Fibroblast of gingiva (primary cell): Measurements from ENCODE around the gene CTNNA2.

Source experiments
- DNase-seq: peaks from one replicate; pipeline ENCODE4 v3.0.0-alpha.2; 2011; ENCODE audit warnings: low read depth

Gene CTNNA2

DNA sequence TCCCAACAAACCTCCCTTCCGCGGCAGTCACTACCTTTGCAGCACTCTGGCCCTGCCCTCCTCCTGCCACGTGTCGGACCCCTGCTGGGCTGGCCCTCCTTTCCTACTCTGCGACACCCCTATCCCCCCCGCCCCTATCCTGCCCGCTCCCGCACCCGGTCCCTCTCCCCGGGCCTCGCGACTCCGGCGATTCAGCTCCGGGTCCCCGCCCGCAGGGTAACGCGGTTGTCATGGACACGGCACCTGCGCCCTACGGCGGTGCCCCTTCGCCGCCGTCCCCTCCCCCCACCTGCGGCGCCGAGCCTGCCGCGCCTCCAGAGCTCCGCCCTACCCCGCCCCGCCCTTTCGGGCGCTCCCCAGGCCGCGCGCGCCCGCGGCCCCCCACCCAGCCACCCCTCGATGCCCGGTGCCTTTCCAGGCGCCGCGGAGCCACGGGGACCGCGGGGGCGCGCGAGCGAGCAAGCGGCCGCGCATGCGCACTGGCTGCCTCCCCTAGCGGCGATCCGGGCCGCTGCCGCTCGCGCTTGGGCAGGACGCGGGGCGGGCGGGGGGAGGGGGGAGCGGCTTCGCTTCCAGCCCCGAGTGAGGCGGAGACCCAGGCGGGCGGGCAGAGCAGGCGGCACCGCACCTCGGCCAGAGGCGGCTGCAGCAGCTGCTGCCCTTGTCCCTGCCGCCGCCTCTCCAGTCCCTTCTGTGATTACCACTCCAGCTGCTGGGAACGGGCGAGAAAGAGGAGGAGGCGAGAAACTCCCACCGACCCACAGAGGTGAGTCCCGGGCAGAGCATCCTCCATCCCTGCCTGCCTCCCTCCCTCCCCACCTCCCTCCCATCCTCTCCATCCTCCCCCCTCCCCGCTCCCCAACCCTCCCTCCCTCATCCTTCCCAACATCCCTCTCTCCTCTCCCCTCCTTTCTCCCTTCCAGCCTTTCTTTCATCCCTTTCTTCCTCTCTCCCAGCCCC is at the start of gene CTNNA2:
Gene CTNNA2, plus strand, starts transcription at position 610 of the 960 bp plus-strand sequence.
- DNase-seq = no peak

DNA sequence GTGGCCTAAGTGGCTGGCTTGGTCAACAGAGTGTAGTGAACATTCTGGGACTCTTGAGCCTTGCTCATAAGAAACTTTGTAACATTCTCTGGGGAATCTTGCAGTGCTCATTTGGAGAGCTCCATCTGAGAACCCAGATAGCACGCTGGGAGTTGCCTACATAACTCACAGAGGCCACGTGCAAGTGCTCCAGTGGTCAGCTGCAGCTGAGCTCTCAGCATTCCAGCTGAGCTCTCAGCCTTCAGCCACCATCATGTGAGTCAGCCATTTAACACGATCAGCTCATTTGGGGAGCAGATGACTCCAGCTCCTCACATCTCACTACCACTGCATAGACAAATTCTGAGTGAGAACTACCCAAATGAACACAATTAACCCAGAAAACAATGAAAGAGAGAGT is 25.5 kb upstream of the CTNNA2 start:
- no peak for DNase-seq

DNA sequence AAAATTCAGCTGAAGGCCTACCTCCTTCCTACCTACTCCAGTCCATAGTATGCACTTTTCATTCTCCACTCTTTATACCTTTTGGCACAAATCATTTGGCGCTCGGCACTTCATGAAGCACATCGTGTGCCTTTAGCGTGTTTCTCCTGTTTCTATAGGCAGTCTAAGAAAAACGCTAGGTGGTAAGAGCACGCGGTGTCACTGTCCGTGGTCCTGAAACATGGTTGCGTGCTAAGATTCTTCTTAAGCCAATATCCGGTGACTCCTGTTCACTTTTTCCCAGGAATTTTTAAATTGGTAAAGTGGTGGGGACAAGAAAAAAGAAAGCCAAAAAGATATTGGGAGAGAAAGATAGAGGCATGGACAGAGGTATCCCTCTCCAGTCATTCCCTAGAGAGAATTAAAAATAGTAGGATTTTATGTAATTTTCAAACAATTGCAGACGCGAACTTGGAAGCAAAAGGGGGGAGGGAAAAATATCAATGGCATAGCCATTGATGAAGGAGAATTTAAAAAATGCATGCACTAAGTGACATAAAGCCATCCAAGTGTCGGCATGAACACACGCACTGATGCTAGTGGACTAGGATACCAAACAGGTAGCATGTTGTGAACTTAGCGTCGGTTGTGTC is 1.4 kb upstream of the CTNNA2 start:
- DNase-seq = no peak

DNA sequence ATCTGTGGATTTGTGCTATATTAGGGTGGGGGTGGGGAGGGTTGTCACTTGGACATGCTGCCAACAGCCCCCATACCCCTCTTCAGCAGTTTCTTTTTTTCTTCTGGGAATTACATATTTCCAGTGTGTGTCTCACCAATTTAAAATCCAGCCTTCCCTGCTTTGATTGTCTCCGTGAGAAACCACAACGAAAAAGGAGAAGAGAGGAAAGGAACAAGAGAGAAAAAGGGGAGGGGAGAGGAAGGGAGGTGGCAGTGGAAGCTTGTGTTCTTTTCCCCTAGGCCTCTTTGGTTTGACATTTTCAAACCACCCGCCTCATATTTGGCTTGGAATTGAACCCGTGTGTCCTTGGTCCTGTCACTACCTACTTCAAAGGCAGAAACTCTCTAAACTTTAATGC is 860 bp downstream of the CTNNA2 start:
- no peak for DNase-seq

DNA sequence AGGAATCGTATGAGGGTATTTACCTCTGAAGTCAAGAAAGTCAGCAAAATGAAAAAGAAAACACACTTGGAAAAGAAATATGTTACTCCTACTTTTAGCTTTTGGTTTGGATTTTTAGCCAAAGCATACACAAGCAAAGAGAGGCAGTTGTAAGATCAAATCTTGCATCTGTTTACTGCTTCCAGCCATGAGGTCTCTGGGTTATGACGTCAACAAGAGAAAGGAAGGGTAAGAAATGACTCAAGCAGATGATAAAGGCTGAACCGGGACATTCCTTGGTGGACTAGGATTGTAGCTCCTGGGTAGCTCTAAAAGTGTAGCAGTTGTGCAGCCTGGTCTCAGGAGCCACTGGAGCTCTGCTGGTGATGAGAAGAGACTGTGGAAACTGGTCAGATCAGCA is 16.8 kb downstream of the CTNNA2 start:
- no peak for DNase-seq

DNA sequence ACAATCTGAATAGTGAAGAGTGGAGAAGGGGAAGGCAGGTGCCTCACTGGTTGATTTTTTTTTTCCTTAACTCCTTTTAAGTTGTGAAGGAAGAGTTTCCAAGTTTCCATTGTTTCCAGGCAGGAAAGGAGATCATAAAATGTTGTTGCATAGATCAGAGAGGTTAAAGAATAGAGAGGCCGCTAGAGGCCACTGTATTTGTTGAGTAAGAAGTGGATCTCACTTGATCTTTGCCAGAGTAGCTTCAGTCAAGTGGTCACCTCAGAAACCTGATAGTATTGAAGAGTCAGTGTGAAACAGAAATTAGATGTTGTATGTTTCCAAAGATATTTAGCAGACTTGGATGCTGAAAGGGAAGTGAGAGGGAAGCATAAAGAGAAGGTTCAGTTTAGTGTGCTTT is 17.6 kb downstream of the CTNNA2 start:
- no peak for DNase-seq

DNA sequence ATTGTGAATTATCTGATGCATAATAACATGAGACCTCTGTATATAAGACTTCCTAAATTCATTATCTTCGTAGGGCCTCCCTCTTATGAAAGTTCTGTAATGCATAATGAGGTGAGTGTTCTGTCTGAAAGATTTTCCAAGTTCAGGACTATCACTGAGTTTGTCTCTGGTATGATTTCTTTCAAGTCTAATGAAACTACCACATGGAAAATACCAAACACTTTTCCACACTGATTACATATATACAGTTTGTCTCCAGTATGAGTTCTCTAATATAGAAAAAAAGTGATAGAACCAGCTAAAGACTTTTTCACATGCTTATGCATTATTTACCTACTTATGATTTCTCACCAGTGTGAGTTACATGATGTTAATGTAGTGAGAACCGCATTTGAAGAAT is 34.7 kb downstream of the CTNNA2 start:
- no peak for DNase-seq

DNA sequence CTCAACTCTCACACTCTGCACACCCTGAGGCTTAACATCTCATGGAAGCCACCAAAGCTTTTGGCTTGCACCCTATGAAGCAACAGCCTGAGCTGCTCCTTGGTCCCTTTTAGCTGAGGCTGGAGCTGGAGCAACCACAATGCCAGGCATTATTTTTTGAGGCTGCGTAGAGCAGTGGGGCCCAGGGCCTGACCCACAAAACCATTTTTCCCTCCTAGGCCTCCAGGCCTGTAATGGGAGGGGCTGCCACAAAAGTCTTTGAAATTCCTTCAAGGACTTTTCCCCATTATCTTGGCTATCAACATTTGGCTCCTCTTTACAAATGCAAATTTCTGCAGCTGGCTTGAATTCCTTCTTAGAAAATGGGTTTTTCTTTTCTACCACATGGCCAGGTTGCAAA is 39.8 kb downstream of the CTNNA2 start:
- no peak for DNase-seq

DNA sequence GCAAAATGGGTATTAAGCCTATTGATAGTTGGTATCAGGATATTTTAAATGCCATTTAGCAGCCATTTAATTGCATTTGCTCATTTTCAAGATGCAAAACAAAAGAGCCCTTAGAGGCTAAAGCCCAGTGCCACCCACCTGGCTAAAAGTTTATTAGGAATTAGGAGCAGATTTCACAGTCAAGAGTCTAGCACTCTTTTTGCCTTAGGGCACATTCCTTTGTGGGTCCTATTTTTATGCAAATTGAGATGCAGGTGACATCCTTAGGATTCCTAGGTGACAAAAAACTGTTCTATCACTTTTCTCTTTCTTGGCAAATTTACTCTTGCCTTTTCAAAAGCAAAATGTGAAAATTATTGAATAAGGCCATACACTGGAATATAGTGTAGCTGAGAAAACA is 42.0 kb downstream of the CTNNA2 start:
- no peak for DNase-seq

DNA sequence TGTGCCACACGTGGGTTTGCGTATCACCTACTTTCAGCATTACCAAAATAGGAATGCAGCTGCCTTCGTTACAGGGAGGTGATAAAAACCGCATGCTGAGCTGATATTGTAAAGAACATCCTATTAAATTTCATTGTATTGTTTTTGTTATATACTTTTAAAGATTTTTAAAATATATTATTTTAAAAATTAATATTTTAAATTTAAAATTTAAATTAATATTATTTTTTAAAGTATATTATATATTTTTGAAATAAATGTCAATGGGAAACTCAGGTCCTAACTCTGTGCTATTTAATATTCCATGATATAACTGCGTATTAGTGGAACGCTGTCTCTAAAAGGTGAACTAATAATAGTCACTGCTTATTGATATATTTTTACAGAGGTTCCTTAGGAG is 51.2 kb downstream of the CTNNA2 start:
- no peak for DNase-seq

DNA sequence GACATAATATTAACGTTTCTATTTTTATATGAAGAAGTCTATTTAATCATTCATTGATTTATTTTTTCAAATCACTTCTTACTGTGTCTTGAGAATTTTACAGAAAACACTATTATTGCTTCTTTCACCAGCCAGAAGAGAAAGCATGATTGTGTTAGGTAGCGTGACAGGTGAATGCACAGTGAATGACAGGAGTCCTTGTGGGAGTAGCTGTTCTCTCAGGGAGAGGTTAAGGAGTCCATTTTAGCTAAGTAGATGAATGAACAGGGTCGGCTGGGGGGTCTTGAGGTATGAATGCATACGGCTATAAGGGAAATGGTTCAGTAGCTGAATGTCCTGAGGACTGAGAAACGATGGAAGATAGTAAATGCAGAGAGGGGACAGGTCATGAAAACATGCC is 56.2 kb downstream of the CTNNA2 start:
- no peak for DNase-seq

DNA sequence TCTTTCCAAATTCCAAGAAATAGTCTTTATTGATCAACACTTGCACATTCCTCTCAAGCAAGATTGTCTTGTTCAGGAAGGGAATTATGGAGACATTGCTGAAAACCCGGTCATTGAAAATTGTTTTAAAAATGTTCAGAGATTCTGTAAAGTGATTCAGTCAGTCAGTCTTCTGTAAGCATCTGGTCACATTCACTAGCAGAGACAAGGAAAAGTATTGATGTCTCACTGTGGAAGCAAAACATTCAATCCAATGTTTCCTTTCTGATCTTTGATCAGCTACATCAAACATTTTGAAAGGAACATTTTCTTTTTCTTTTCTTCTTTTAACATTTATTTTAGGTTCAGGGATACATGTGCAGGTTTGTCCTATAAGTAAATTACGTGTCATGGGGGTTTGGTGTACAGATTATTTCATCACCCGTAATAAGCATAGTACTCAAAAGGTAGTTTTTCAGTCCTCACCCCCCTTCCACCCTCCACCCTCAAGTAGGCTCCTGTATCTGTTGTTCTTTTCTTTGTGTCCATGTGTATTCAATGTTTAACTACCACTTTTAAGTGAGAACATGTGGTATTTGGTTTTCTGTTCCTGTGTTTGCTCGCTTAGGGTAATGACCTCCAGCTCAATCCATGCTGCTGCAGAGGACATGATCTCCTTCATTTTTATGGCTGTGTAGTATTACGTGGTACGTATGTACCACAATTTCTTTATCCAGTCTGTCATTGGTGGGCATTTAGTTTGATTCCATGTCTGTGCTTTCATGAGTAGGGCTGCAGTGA is 61.2 kb downstream of the CTNNA2 start:
- no peak for DNase-seq

DNA sequence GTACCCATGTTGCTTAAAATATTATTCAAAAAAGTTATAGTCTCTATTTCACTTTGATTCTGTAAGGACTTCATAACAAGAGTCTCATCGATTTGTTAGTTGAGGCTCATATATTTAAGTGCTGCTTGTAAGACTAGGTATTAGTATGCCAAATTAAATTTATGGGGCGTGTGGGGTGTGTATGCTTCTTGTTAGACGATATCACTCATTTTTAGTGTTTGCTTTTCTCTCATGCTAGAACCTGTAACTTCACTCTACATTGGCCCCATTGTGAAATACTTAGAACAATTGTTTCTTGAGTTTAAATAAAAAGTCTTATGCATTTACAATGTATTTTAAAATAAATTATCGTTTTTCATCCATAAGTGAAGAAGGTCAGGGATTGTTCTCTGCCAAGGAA is 63.6 kb downstream of the CTNNA2 start:
- DNase-seq = no peak

DNA sequence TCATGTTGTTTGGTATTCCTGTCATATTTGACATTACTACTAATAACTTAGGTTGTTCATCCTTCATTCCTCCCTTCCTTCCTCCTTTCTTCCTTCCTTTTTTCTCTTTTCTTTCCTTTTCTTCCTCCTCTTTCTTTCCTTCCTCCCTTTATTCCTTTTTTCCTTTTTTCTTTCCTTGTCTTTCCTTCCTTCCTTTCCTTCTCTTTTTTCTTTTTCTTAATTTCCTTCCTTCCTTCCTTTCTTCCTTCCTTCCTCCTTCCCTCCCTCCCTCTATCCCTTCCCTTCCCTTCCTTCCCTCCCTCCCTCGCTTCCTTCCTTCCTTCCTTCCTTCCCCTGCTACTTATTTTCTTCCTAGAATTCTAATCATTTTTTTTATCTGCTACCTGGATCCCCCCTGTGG is 66.1 kb downstream of the CTNNA2 start:
- no peak for DNase-seq

DNA sequence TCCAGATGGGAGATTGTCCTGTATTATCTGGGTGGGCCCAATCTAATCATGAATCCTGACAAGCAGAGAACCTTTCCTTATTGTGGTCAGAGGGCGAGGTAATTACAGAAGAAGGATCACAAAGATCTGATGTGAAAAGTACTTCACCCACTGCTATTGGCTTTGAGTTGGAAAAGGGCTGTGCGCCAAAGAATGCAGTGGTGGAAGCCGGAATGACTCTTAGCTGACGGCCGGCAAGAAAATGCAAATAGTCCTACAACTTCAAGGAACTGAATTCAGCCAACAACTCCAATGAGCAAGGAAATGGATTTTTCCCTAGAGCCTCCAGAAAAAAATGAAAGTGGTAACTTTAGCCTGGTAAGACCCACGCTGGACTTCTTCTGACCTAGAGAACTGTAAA is 67.3 kb downstream of the CTNNA2 start:
- no peak for DNase-seq

DNA sequence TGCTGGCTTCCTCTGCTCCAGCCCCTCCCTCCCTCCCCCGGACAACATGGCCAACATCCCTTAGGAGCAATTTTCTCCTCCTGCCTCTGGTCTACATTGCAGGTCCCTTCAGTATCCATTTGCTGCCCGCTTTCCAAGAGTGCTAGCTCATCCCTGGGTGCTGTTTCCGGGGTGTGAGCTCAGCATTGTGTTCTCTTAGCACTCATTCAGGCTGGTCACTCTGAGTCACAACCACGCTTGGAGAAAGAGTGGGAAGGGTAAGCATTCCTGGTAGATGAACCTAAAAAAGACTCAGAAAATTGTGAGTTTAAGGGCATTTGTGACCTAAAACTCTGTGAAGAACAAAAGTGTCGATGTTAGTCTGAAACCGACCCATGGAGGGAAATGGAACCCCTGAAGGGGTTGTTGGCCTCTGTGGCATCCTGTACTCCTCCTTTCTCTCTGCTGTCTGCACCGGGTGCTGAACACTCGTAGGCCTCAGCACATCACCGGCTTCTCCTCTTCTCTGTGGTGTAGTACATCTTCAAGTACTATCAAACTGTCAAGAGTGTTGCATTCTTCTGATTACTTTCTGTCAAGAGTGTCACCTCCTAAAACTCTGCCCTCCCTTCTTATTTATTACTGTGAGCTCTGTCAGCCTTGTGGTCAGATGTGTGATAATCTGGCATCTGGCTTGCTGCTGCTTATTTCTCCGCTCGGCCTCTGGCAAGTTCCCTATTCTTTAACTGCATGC is 73.0 kb downstream of the CTNNA2 start:
- DNase-seq = no peak

DNA sequence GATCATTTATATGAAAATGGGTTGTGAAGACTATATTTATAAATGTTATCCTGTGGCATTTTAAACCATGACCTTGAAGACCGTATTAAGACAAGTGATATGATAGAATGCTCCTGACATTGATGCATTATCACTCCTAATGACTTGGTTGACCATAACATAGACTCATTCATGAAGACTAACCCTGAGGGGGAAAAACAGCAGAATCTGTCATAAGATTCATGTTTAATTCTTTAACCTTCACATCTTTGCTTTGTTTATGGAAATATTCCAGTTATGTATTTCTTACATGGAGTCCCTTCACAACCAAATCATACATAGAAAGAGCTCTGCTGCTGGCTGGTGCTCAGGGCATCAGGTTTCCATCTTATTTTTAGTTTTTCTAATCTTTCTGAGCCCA is 78.4 kb downstream of the CTNNA2 start:
- DNase-seq = no peak

DNA sequence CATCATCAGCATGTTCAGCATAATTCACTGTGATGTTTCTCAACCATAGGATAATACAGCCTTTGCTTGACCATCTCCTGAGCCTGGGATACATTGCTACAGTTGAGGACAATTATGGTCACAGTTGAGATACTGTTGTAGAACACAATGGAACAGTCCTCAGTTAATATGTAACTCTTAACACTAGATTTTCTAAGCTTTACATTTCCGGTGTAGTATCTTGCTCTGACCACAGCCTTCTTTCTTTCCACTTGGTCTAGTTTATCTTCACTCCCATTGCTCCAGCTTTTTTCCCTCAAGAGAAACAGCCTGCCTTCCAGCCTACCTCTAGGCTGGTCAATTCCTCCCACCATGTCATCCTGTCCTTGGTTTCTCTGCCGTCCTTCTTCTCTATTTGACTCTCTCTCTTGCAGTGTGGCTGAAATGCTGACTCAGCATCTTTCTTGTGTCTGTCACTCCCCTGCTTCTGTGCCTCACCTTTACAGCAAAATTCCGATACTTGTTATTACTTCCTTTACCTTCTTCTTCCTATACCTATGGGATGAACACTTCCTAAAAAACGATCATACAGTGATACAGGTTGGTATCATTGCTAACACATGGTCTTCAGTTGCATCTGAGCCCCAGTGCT is 80.5 kb downstream of the CTNNA2 start:
- DNase-seq = no peak

DNA sequence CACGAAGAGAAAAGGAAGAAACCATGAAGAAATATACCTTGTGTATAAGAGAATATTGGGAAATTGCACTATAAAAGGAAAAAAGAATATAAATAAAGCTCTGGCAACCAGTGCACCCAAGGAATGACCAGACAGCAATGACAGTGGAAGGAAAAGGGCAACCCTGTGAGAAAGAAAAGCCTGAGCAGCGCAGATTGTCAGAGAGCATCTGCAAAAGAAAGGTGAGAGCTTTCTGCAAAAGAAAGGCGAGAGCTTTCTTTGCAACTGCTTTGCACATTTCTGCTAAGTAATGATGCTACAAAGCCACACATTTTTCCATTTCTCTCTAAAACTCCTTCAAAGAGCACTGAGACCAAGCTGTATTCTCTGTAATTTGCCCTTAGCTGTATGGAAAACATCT is 83.6 kb downstream of the CTNNA2 start:
- DNase-seq = no peak

DNA sequence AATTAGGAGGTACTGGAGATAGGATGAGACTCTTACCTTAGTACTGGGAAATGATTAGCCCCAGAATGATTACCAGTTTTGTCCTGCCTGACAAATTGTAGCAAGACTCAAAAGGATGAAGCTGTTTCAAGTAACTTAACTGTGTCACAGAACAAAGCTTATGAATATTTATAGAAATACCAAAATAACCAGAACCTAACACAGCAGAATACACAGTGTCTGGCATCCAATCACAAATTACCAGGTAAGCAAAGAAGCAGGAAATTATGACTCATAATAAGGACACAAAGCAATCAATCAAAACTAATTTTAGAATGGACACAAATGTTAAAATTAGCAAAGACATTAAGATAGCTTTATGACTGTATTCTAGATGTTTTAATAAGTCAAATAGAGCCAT is 91.9 kb downstream of the CTNNA2 start:
- no peak for DNase-seq

DNA sequence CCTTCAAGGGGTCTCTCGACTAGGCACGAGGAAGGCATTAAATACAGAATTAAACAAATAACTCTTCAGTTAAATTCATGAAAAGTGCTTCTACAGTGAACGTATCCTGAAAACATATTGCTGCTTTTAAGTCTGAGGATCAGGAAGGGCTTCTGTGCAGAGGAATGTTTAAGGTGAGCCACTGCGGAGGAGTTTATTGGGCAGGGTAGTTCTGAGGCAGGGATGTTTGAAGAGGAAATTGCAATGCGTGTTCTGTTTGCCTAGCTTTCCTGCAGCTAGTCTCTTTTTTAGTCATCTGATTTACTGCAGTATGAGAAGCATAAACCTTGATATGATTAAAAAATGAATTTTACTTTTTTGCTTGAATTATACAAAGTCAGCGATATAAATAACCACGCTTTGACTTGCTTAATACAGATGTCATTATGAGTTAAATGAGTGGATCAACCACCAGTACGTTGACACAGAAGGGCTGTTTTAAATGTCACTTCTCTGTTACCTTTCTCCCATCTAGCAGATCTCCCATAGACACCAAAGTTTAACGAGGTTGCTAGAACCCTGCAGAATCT is 98.7 kb downstream of the CTNNA2 start:
- no peak for DNase-seq
